HUES6 (cell line): Measurements from ENCODE around the gene C19orf12.

Source experiments
- H3K27ac ChIP-seq: 2 replicates; pipeline ENCODE4 v1.7.0; 2013; ENCODE audit warnings: low read depth, mild to moderate bottlenecking, low read length, inconsistent platforms
- H3K27me3 ChIP-seq: 2 replicates; pipeline ENCODE4 v1.6.1; 2013; ENCODE audit warnings: low read length; ENCODE audit not compliant: control insufficient read depth, insufficient read depth
- H3K36me3 ChIP-seq: 2 replicates; pipeline ENCODE4 v1.6.1; 2013; ENCODE audit warnings: low read length; ENCODE audit not compliant: control insufficient read depth, insufficient read depth
- H3K4me1 ChIP-seq: 2 replicates; pipeline ENCODE4 v1.6.1; 2013; ENCODE audit warnings: low read length; ENCODE audit not compliant: control insufficient read depth, insufficient read depth
- H3K4me3 ChIP-seq: 2 replicates; pipeline ENCODE4 v1.5.1; 2013; ENCODE audit warnings: low read depth, low read length
- H3K9ac ChIP-seq: one replicate; pipeline ENCODE4 v1.6.1; 2013; ENCODE audit warnings: mild to moderate bottlenecking, low read length
- H3K9me3 ChIP-seq: 2 replicates; pipeline ENCODE4 v1.6.1; 2013; ENCODE audit warnings: low read depth, low read length; ENCODE audit not compliant: control insufficient read depth, insufficient read depth

The C19orf12 gene

GRCh38 chr19:29655648-29656335 is 59.3 kb downstream of the C19orf12 start:
- no peaks in the 10 kb centered on the region for H3K4me1 ChIP-seq
- H3K9ac ChIP-seq = no peak overlapping the region
- H3K36me3 ChIP-seq = no peaks in the 10 kb centered on the region
- H3K9me3 ChIP-seq = 0 out of 2 replicates have a peak, but pooled peaks cover 7% of the 10 kb centered on the region
- no peak overlapping the region for H3K27ac ChIP-seq
- H3K4me3 ChIP-seq = no peak overlapping the region
- H3K27me3 ChIP-seq = no peaks in the 10 kb centered on the region

DNA sequence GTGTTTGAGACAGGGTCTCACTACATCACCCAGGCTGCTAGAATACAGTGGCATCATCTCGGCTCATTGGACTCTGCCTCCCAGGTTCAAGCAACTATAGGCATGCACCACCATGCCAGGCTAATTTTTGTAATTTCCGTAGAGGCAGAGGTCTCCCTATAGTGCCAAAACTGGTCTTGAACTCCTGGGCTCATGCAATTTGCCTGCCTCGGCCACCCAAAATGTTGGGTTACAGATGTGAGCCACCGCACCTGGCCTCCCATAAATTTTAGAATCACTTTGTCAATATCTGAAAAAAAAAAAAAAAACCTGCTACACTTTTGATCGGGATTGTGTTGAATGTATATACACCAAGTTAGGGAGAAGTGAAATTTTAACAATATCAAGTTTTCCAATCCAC is 61.7 kb downstream of the C19orf12 start:
- Histone ChIP-seq H3K4me3 (no peak overlapping the region), H3K36me3 (no peaks in the 10 kb centered on the region), H3K27ac (no peak overlapping the region), H3K9ac (no peak overlapping the region), H3K27me3 (no peaks in the 10 kb centered on the region), H3K9me3 (0 out of 2 replicates have a peak, but pooled peaks cover 7% of the 10 kb centered on the region), H3K4me1 (no peaks in the 10 kb centered on the region)

DNA sequence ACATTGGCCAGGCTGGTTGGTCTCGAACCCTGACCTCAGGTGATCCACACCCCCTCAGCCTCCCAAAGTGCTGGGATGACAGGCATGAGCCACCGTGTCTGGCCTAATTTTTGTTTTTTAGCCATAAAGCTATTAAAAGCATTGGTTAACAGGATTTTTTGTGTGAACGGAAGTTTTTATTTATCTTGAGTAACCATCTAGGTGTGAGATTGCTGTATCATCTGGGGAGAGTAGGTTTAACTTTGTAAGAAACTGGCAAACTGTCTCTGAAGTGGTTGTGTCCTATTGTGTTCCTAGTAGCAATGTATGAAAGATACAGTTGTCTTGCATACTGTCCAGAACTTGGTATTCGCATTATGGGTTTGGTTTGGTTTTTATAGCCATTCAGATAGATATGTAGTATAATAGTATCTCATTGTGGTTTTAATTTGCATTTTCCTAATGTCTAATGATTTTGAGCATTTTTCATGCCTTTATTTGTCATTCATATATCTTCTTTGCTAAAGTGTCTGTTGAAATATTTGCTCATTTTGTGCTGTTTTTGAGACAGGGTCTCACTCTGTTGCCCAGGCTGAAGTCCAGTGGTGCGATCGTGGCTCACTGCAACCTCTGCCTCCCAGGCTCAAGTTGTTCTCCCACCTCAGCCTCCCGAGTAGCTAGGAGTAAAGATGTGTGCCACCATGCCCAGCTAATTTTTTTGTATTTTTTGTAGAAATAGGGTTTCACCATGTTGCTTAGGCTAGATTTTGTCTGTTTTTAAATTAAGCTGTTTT is 63.3 kb downstream of the C19orf12 start:
- Histone ChIP-seq H3K4me1 (no peaks in the 10 kb centered on the region), H3K27ac (no peak overlapping the region), H3K27me3 (no peaks in the 10 kb centered on the region), H3K9me3 (0 out of 2 replicates have a peak, but pooled peaks cover 7% of the 10 kb centered on the region), H3K4me3 (no peak overlapping the region), H3K36me3 (no peaks in the 10 kb centered on the region), H3K9ac (no peak overlapping the region)

DNA sequence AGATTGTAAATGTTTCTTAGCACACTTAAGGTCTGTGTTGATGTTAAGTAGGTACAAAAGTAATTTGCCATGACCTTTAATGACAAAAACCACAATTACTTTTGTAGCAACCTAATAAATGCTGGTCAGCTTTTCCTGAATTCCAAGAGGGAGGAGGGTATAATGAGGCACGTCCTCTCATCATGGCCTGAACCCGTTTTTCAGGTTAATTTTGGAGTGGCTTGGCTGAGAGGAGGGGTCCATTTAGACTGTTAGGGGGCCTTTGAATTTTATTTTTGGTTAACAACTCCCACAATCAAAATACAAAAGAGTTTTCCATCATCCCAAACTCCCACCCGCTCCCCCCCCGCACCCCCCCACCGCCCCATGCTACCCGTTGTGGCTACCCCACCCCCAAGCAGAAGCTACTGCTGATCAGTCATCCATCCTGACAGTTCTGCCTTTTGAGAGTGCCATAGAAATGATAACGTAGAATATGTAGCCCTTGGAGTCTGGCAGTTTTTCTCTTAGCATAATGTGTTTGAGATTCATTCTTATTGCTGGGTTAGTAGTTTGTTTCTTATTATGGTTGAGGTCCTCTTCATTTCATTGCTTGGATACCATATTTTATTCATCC is 64.2 kb downstream of the C19orf12 start:
- no peaks in the 10 kb centered on the region for H3K27me3 ChIP-seq
- H3K4me3 ChIP-seq = no peak overlapping the region
- no peak overlapping the region for H3K9ac ChIP-seq
- H3K27ac ChIP-seq = no peak overlapping the region
- peaks cover 5% of the 10 kb centered on the region for H3K4me1 ChIP-seq
- no peaks in the 10 kb centered on the region for H3K36me3 ChIP-seq
- 0 out of 2 replicates have a peak, but pooled peaks cover 7% of the 10 kb centered on the region for H3K9me3 ChIP-seq
